Fibroblast of the aortic adventitia (primary cell): ENCODE measurements around the gene TAOK1. TPM values are rescaled to one million over a fixed set of nuclear protein-coding genes. Genes with fewer than 3 reads are reported as not detected.

Source experiments
- DNase-seq: peaks from one replicate; pipeline ENCODE4 v3.0.0-alpha.2; 2010; ENCODE audit warnings: low read depth
- H3K4me3 ChIP-seq: 2 replicates; pipeline ENCODE4 v1.5.1; 2011; ENCODE audit warnings: low read depth, mild to moderate bottlenecking, control low read depth, low read length, moderate library complexity
- CTCF ChIP-seq: IDR thresholded peaks from 2 replicates; pipeline ENCODE4 v1.5.1; 2011; ENCODE audit warnings: mild to moderate bottlenecking, low read length, control low read depth, inconsistent platforms; ENCODE audit not compliant: insufficient read depth
- small RNA-seq: library from RNA; depleted of rRNA; stranded (forward); fragments of <200 nt; gene quantifications from one replicate; pipeline ENCODE3, GENCODE V24; 2012
- total RNA-seq: library from RNA; depleted of rRNA; stranded (reverse); fragments of >200 nt; gene quantifications from 2 replicates; pipeline ENCODE4 v1.2.3, GENCODE V29; 2012; ENCODE audit warnings: low replicate concordance

Gene TAOK1
- total RNA-seq, 1 donor, result 71.8 TPM

DNA sequence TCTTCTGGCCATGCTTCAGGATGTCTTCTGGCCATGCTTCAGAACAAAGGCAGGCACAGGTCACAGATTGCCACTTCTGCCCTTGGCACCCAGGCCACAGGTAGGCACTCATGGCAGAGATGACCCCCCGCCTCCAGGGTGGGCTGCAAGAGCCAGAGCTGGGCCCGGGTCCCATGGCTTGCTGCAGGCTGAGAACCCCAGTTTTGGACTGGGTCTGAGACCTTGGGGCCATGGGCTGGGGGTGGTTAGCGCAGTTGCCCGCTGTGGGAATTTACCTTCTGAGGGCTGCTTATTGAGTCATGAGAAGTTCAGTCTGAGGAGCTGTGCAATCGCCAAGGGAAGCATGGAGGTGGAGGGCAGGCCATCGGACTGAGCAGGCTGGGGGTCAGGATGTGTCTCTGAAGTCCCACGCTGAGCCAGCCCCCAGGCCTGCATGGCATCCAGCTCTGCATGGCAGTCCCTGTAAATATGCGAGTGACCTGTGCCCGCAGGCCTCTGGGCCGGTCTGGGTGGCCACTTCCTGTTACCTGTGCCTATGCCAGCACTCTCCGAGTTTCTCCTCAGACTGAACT is 204.4 kb downstream of the TAOK1 start:
- TF ChIP-seq CTCF, result no peak
- no peak for DNase-seq
- peak overlapping the region; percentile 69 for H3K4me3 ChIP-seq

DNA sequence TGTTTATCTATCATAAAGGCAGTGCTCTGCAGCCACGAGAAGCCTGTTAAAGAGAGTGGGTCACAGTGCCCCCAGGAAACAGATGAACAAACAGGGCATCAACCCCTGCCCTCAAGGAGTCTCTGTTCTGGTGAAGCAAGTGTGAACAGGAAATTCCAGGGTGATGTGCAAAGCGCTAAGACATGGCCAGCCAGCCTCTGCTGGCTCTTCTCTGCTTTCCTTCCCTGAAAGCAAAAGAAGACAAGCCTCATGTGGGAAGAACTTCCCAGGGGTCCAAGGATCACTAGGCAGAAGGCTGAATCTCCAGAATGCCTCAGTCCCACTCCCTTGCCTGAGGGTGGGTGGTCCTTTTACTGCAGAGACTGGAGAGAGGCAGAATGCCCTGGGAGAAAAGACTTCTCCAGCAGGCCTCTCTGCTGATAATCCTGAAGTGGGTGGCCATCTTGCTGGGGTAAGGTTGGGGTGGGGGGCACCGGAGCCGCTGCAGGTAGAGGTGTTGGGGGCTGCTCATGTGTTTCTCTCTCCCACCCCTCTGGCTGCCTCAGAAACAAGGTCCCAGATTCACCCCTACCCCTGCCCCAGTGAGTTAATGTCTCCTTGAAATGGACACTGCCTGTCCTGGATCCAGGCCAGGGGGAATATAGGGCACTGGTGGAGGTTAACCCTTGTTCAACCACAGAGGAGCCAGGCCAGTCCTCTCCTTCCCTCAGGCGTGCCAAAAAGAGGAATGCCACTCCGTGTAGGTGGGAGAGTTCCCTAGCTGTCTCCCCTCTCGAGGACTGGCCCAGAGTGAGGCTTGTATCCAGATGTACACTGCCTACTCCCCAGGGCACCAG is 205.2 kb downstream of the TAOK1 start:
- peak; percentile 36 for DNase-seq
- no peak overlapping the region for H3K4me3 ChIP-seq
- TF ChIP-seq CTCF, result no peak

- no peak for DNase-seq
- no peak for TF ChIP-seq CTCF
- H3K4me3 ChIP-seq, result no peak overlapping the region
Observed at GRCh38 chr17:29595943-29596774, 206.0 kb downstream of the TAOK1 start.

- no peak for TF ChIP-seq CTCF
Observed at GRCh38 chr17:29596811-29597210, 206.6 kb downstream of the TAOK1 start.

GRCh38 chr17:29597361-29598172 is 207.4 kb downstream of the TAOK1 start:
- H3K4me3 ChIP-seq, result no peak overlapping the region
- TF ChIP-seq CTCF, result no peak
- no peak for DNase-seq

More at GRCh38 chr17:29596811-29597210, 206.6 kb downstream of the TAOK1 start:
- no peak overlapping the region for H3K4me3 ChIP-seq
- DNase-seq, result no peak

Small RNAs within 50 kb of the gene (small RNA-seq; reads per million reads assigned to genes)
- gene RNU4-34P (not detected), gene RNU6-1034P (not detected), gene RNU6-711P (not detected)

Other genes starting within 250 kb of the TAOK1 start
- gene MYO18A, start 210.0 kb upstream of the TAOK1 start, total RNA-seq, result 78.3 and 82.8 TPM in 2 replicates
- not detected in 2 replicates for gene CRYBA1, start 143.5 kb upstream of the TAOK1 start, total RNA-seq
- gene NUFIP2, start 96.2 kb upstream of the TAOK1 start, total RNA-seq, result 53.3 and 59.7 TPM in 2 replicates
- gene ABHD15, start 176.7 kb downstream of the TAOK1 start, total RNA-seq, result 5.5 and 15.3 TPM in 2 replicates
- 24.9 and 41.8 TPM in 2 replicates for gene TP53I13, start 178.3 kb downstream of the TAOK1 start, total RNA-seq
- 22.0 and 38.6 TPM in 2 replicates for gene GIT1, start 199.3 kb downstream of the TAOK1 start, total RNA-seq
- gene ANKRD13B, start 202.8 kb downstream of the TAOK1 start, total RNA-seq, result 7.4 and 14.0 TPM in 2 replicates
- 5.5 and 8.3 TPM in 2 replicates for gene CORO6, start 232.5 kb downstream of the TAOK1 start, total RNA-seq